Testis (tissue), 3 donors: ENCODE data around the gene DLGAP4. TPM values are rescaled to one million over a fixed set of nuclear protein-coding genes. Genes with fewer than 3 reads are reported as not detected.

ENCODE experiments used
- DNase-seq: peaks from one replicate; pipeline ENCODE4 v3.0.0-alpha.2; 2019
- H3K27ac ChIP-seq, 2 donors: fragments of 200-600 bp; sonication (generic); one replicate each; pipeline ENCODE4 v1.5.1; 2019
- H3K27me3 ChIP-seq: fragments of 200-600 bp; sonication (generic); one replicate; pipeline ENCODE4 v1.5.1; 2019
- H3K36me3 ChIP-seq: fragments of 200-600 bp; sonication (generic); one replicate; pipeline ENCODE4 v1.5.1; 2017; ENCODE audit warnings: low read depth; ENCODE audit errors: missing control alignments
- H3K4me1 ChIP-seq: fragments of 200-600 bp; sonication (generic); one replicate; pipeline ENCODE4 v1.5.1; 2019
- H3K4me3 ChIP-seq, 2 donors: fragments of 200-600 bp; sonication (generic); one replicate each; pipeline ENCODE4 v1.5.1; 2017 to 2019
- H3K9me3 ChIP-seq: fragments of 200-600 bp; sonication (generic); one replicate; pipeline ENCODE4 v1.5.1; 2017
- POLR2A ChIP-seq: fragments of 450-650 bp; IDR thresholded peaks from one replicate; pipeline ENCODE4 v1.6.1; 2017; ENCODE audit warnings: antibody characterized with exemption, mild to moderate bottlenecking, moderate library complexity
- WGBS, 2 donors: methylation state at CpG; one replicate each; pipeline ENCODE4 v1.1.5; 2018; 5-methylcytosine and 5-hydroxymethylcytosine counted together
- intact Hi-C: fragments of 100-400 bp; cut with DNase I; formaldehyde crosslinking; loops from one replicate; pipeline ENCODE4 v1.15.1; 2023; ENCODE audit warnings: low total_unique reads
- polyA plus RNA-seq: library from polyadenylated mRNA; stranded (reverse); fragments of 350-450 nt; fragmentation: Illumina TruSeq; extraction: RNeasy Lipid Tissue Mini Kit (QIAGEN cat#74804); gene quantifications from one replicate; pipeline ENCODE4 v1.2.3, GENCODE V29; 2014; ENCODE audit warnings: low read depth, low replicate concordance; ENCODE audit not compliant: insufficient read depth
- total RNA-seq, 2 donors: library from RNA; depleted of rRNA; stranded (reverse); fragments of >200 nt; gene quantifications; one replicate each; pipeline ENCODE4 v1.2.3, GENCODE V29; 2016
- TF ChIP-seq, protein P1 (sequence below), 3 experiments: fragments of 450-650 bp in 2 of 3; fragments of 200-600 bp in 1 of 3; sonication (generic) in 1 of 3; IDR thresholded peaks; one replicate each; pipeline ENCODE4 v1.5.1; 2016 to 2019; ENCODE audit warnings: antibody characterized with exemption in 3 of 3, mild to moderate bottlenecking in 2 of 3, moderate library complexity in 1 of 3

Gene DLGAP4
- total and polyA plus RNA-seq, 3 donors from 2014 or later = 69.1 to 110 (median 110) TPM

DNA sequence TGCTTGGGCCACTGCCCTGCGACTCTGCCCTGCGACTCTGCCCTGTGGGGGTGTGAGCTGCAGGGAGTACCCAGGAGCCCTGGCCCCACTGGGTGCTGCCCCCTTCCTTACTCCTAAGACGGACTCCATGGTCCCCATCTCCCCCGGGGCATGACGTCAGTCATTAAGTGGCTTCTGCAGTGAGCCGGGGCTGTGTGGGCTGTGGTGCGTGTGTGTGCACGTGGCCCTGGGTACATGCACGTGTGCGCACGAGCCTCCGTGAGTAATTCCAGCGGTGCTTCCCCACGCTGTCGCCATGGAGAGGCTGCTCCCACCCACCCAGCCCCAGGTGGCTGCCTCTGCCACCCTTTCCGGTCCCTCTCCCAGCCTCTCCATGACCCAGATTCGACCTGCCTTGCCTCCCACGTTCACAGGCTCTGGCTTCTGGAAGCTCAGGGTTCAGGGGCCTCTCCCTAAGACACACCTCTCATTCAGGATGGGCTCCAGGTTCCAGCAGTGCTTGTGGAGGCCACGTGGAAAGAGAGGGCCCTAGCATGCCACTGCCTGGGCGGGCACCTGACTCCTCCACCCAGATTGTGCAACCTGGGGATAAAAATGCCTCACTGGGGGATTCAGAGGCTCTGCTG, 88.3 kb downstream of the DLGAP4 start:
- Histone ChIP-seq H3K36me3 (no peaks in the 10 kb centered on the region), H3K4me3 (no peak overlapping the region), H3K27me3 (no peaks in the 10 kb centered on the region), H3K9me3 (no peaks in the 10 kb centered on the region), H3K4me1 (peaks cover 5% of the 10 kb centered on the region), H3K27ac (no peak overlapping the region)
- TF ChIP-seq, protein P1, sequence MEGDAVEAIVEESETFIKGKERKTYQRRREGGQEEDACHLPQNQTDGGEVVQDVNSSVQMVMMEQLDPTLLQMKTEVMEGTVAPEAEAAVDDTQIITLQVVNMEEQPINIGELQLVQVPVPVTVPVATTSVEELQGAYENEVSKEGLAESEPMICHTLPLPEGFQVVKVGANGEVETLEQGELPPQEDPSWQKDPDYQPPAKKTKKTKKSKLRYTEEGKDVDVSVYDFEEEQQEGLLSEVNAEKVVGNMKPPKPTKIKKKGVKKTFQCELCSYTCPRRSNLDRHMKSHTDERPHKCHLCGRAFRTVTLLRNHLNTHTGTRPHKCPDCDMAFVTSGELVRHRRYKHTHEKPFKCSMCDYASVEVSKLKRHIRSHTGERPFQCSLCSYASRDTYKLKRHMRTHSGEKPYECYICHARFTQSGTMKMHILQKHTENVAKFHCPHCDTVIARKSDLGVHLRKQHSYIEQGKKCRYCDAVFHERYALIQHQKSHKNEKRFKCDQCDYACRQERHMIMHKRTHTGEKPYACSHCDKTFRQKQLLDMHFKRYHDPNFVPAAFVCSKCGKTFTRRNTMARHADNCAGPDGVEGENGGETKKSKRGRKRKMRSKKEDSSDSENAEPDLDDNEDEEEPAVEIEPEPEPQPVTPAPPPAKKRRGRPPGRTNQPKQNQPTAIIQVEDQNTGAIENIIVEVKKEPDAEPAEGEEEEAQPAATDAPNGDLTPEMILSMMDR (IDR thresholded peaks at IDR 0.05) = no peak
- no peak for TF ChIP-seq POLR2A
- DNase-seq = no peak
- intact Hi-C loops = no loop called here
- 58 to 68% methylated on average over 6 to 20 of the region's 20 CpGs for WGBS, 2 donors

DNA sequence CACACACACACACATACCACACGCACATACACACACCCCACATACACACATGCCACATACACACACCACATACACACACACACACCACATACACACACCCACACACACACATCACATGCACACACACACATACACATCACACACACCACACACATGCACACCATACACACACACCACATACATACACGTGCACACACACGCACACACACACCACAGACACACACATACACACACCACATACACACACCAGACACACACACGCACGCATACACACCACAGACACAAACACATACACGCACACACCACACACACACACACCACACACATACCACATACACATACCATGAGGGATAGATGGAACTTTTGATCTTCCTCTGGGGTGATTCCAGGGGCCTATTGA, 90.2 kb downstream of the DLGAP4 start:
- whole genome bisulfite sequencing, 2 donors = 56 to 66% methylated on average over 6 of the region's 6 CpGs
- Histone ChIP-seq H3K27ac (no peak overlapping the region), H3K4me1 (peaks cover 1% of the 10 kb centered on the region), H3K9me3 (no peaks in the 10 kb centered on the region), H3K4me3 (no peak overlapping the region), H3K27me3 (no peaks in the 10 kb centered on the region), H3K36me3 (no peaks in the 10 kb centered on the region)
- no peak for DNase-seq
- intact Hi-C loops = no loop called here
- TF ChIP-seq POLR2A = no peak
- TF ChIP-seq, protein P1 (IDR thresholded peaks at IDR 0.05) = no peak

DNA sequence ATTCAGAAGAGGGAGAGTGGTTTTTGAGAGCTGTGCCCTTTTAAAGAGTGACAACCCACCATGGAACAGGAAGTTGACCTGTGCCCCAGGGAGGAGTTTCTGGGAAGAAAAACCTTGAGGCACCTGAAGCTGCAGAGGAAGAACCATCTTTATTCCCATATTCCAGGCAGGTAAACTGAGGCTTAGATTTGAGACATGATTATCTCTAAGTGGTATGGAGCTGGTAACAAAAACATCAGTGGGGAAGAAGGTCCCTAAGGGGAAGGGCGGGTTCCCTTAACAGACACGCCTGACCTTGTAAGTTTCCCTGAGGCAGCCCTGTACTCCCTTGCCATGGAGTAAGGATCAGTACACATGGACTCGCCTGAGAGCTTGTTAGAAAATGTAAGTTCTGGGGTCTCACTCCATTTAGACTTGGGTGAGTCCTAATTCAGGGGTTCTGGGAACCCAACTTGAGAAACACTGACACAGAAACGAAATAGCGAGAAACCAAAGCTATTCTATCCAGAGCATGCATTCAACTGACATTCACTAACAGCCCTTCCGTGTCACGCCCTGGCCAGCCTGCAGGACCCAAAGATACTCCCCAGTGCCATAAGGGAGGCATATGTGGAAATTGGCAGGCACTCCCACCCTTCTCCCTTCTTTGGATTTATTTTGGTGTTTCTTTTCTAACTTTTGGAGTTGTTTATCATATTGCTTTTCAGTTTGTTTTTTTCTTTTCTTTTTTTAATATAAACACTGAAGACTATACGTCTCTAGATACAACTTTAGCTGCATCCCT, 90.9 kb downstream of the DLGAP4 start:
- Histone ChIP-seq H3K27ac (no peak overlapping the region), H3K36me3 (no peaks in the 10 kb centered on the region), H3K9me3 (no peaks in the 10 kb centered on the region), H3K4me3 (no peak overlapping the region), H3K27me3 (no peaks in the 10 kb centered on the region), H3K4me1 (no peaks in the 10 kb centered on the region)
- 68 to 72% methylated on average over 8 of the region's 8 CpGs for WGBS, 2 donors
- intact Hi-C loops = no loop called here
- no peak for DNase-seq
- TF ChIP-seq, protein P1 (IDR thresholded peaks at IDR 0.05) = no peak
- TF ChIP-seq POLR2A = no peak

DNA sequence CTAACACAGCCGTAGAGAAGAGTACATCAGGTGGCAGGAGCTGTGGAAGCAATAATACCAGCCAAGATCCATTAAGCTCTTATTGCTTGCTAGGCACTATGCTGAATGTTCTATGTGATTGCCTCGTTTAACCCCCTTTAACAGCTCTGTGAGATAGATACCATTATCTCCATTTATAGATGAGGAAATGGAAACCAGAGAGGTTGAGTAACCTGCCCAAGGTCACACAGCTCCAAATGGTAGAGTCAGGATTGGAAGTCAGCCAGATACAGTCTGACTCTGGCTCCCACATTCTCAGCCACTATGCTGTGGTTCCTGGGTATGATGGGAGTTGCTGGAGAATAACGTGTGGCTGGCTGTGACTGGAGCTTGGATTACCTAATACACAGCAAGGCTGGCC, 92.4 kb downstream of the DLGAP4 start:
- DNase-seq = no peak
- no peak overlapping the region for H3K27ac ChIP-seq
- WGBS, 2 donors = 64 to 75% methylated on average over 3 of the region's 3 CpGs
- no peaks in the 10 kb centered on the region for H3K9me3 ChIP-seq
- H3K4me1 ChIP-seq = no peaks in the 10 kb centered on the region
- intact Hi-C loops = no loop called here
- no peak overlapping the region for H3K4me3 ChIP-seq
- no peaks in the 10 kb centered on the region for H3K36me3 ChIP-seq
- TF ChIP-seq, protein P1 (IDR thresholded peaks at IDR 0.05) = no peak
- no peak for TF ChIP-seq POLR2A
- H3K27me3 ChIP-seq = no peaks in the 10 kb centered on the region
